HepG2 (cell line): ENCODE data around the gene PRSS21.

ENCODE experiments used
- AKAP8 ChIP-seq: sonication (generic); formaldehyde crosslinking; IDR thresholded peaks from 2 replicates; pipeline ENCODE4 v1.5.1; 2020; ENCODE audit warnings: mild to moderate bottlenecking, missing genetic modification reagents
- ATF4 ChIP-seq, 2 experiments: fragments of 450-650 bp in 1 of 2; sonication (generic) in 1 of 2; formaldehyde crosslinking; IDR thresholded peaks; 2 replicates each; pipeline versions ENCODE4 v1.5.0 to v1.8.0; 2020 to 2022; ENCODE audit warnings: mild to moderate bottlenecking in 1 of 2, missing genetic modification reagents in 1 of 2
- CCAR2 ChIP-seq: fragments of 200-400 bp; formaldehyde crosslinking; optimal IDR thresholded peaks from 2 replicates; pipeline ENCODE3; 2018; ENCODE audit warnings: low read depth, mild to moderate bottlenecking, low read length, moderate library complexity
- CTCF ChIP-seq: sonication (generic); formaldehyde crosslinking; IDR thresholded peaks from 2 replicates; pipeline ENCODE4 v1.5.0; 2020; ENCODE audit warnings: mild to moderate bottlenecking, missing genetic modification reagents, moderate library complexity
- RAD51 ChIP-seq: fragments of 450-650 bp; IDR thresholded peaks from 2 replicates; pipeline ENCODE4 v1.6.1; 2016; ENCODE audit warnings: borderline replicate concordance
- RFX1 ChIP-seq: fragments of 450-650 bp; IDR thresholded peaks from 2 replicates; pipeline ENCODE4 v1.6.1; 2017
- SMAD3 ChIP-seq: sonication (generic); formaldehyde crosslinking; IDR thresholded peaks from 2 replicates; pipeline ENCODE4 v1.4.0; 2020; ENCODE audit warnings: missing genetic modification reagents
- SP5 ChIP-seq: IDR thresholded peaks from 2 replicates; pipeline ENCODE4 v1.6.1; 2016; ENCODE audit warnings: low read depth, borderline replicate concordance
- SRF ChIP-seq: IDR thresholded peaks from 2 replicates; pipeline ENCODE4 v1.6.1; 2011; ENCODE audit warnings: mild to moderate bottlenecking, low read depth, low read length, moderate library complexity
- ZNF136 ChIP-seq: sonication (generic); formaldehyde crosslinking; IDR thresholded peaks from 2 replicates; pipeline ENCODE4 v1.8.1; 2022; ENCODE audit warnings: low read depth, mild to moderate bottlenecking, moderate library complexity, missing genetic modification reagents
- ZNF781 ChIP-seq: sonication (generic); formaldehyde crosslinking; IDR thresholded peaks from 2 replicates; pipeline ENCODE4 v1.5.1; 2020; ENCODE audit warnings: borderline replicate concordance, mild to moderate bottlenecking, missing genetic modification reagents; ENCODE audit errors: not compliant biosample characterization
- ZNF816 ChIP-seq: sonication (generic); formaldehyde crosslinking; IDR thresholded peaks from 2 replicates; pipeline ENCODE4 v1.8.0; 2022; ENCODE audit warnings: missing genetic modification reagents, mild to moderate bottlenecking, borderline replicate concordance

- TF ChIP-seq ATF4 (CRISPR knock-in tag; IDR thresholded peaks at IDR 0.05) (no peak), AKAP8 (CRISPR knock-in tag) (no peak), CTCF (CRISPR knock-in tag) (no peak), ZNF816 (no peak), ZNF136 (no peak), RAD51 (no peak), ZNF781 (no peak), SMAD3 (CRISPR knock-in tag) (no peak), CCAR2 (no peak), SRF (no peak), RFX1 (no peak), SP5 (CRISPR knock-in tag) (no peak)
Observed at GRCh38 chr16:2779978-2780898, 36.8 kb upstream of the PRSS21 start.
